ENCODE measurements around the gene FLAD1.

The FLAD1 gene

GRCh38 chr1:155006601-155007101 is 23.5 kb downstream of the FLAD1 start:
- DNase-seq: no peak

- DNase-seq: no peak
These were observed 24.2 kb downstream of the FLAD1 start for GRCh38 chr1:155007251-155007828.

GRCh38 chr1:155008015-155008941 is 25.1 kb downstream of the FLAD1 start:
- no peak for DNase-seq

GRCh38 chr1:155009221-155009711 is 26.1 kb downstream of the FLAD1 start:
- no peak for DNase-seq

- no peak for DNase-seq
These were observed 26.6 kb downstream of the FLAD1 start for GRCh38 chr1:155009742-155010141.

- DNase-seq: no peak
These were observed 27.2 kb downstream of the FLAD1 start for GRCh38 chr1:155010211-155010918.

- no peak for DNase-seq
These were observed 27.9 kb downstream of the FLAD1 start for GRCh38 chr1:155011004-155011416.

GRCh38 chr1:155011437-155012025 is 28.4 kb downstream of the FLAD1 start:
- DNase-seq: no peak

GRCh38 chr1:155012026-155012546 is 28.9 kb downstream of the FLAD1 start:
- peak; percentile 82 for DNase-seq

GRCh38 chr1:155012776-155013602 is 29.8 kb downstream of the FLAD1 start:
- no peak for DNase-seq

GRCh38 chr1:155013632-155014031 is 30.5 kb downstream of the FLAD1 start:
- no peak for DNase-seq

- no peak for DNase-seq
These were observed 31.8 kb downstream of the FLAD1 start for GRCh38 chr1:155014709-155015508.

GRCh38 chr1:155015527-155016230 is 32.5 kb downstream of the FLAD1 start:
- no peak for DNase-seq

GRCh38 chr1:155016231-155016831 is 33.2 kb downstream of the FLAD1 start:
- DNase-seq: no peak

- DNase-seq: no peak
These were observed 34.1 kb downstream of the FLAD1 start for GRCh38 chr1:155017041-155017945.

GRCh38 chr1:155017946-155018316 is 34.8 kb downstream of the FLAD1 start:
- DNase-seq: no peak

GRCh38 chr1:155018617-155019348 is 35.6 kb downstream of the FLAD1 start:
- no peak for DNase-seq

Data from NCI-H1417 treated with DMSO at 0.1 percent for 48 hours (cell line).